ENCODE measurements around the gene CAPN13.

CAPN13 gene

DNA sequence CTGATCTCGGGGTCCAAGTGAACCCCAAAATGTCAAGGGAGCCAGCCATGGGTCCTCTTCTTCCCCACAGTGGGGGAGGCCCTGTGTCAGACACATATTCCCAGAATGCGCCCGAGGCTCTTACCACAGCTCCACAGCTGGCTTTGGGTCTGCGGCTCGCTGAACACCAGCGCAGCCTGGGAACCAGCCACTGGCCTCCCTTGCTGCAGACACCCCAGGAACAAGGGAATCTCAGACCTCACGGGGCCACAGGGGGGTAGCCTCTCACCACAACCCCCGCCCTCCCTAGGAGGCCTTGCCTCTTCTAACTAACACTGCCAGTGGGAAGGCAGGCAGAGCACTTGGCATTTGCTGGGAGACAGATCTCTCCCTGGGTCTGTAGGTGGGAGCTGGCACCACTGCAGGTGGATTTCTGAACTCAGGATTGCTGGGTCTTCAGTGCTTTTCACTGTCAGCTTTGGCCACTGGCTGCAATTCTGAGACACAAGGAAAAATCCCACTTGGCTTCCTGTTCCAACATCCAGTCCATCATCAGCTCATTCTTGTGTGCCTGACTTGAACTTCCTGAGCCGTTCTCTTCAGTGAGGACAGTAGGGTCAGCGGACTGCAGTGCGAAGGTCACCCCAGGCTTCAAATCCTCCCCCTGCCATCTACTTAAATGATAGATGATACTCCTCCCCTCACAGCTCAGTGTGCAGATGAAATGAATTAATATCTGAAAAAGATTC is 128.7 kb downstream of the CAPN13 start:
- DNase-seq = no peak

DNA sequence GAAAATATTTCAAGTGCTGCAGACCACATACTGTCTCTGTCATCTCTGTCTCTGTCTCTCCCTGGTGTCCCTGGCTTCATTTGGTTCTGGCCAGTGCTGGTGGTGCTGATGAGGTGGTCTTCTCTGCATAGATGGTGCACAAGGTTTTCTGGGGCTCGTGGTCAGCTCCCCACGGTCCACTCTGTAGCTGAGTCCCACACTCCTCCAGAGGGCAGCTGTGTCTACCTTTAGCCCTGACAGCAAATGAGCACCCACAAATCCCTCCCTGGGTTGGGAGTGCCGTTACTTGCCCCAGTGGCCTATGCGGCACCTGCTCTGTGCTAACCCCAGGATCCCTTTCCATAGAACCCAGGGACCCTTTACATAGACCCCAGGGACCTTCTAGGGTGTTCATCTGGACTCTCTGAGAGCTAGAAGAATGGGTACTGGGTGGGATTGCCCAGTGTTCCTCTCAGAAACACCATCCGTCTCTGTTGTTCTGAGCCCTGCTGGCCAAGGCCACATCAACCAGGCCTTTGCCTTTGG is 129.3 kb downstream of the CAPN13 start:
- DNase-seq = no peak

- DNase-seq = no peak
Measured at GRCh38 chr2:30677231-30677630, 130.0 kb downstream of the CAPN13 start.

DNA sequence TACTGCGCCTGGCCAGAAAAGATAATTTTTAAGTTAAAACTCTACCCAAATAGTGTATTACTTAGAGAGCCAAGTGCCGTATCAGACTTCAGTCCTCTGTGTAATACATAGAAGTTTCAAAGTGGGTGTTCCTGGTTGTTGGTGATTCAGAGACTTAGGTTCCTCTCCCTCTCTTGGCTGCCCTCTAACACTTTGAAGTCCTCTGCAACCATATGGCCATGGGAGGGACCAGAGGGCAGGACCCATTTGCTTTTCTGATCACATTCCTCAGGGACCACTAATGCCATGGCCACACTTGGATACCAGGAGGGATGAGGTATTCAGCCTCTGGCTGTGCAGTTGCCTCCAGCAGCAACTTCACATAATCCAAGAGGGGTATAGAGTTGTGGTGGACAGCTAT is 131.5 kb downstream of the CAPN13 start:
- DNase-seq = no peak

- no peak for DNase-seq
Measured at GRCh38 chr2:30673127-30673526, 134.1 kb downstream of the CAPN13 start.

Measured in activated CD4-positive, CD25-positive, alpha-beta regulatory T cell treated with anti-CD3 and anti-CD28 coated beads, Interleukin-2, amount 50 U/mL, for 72 hours (primary cell).